ENCODE results near the gene SNRNP200. TPM values are rescaled to one million over a fixed set of nuclear protein-coding genes. Genes with fewer than 3 reads are reported as not detected.
"Not testable (repeated sequence)": the region's sequence is repeated elsewhere in the genome, so short reads cannot be mapped to it uniquely, and the experiment has no call there.

SNRNP200 gene
- total RNA-seq, 1 donor from 2014 or later, result 66.6 TPM

GRCh38 chr2:96273763-96274162, 31.6 kb downstream of the SNRNP200 start:
- ATAC-seq, result no peak

DNA sequence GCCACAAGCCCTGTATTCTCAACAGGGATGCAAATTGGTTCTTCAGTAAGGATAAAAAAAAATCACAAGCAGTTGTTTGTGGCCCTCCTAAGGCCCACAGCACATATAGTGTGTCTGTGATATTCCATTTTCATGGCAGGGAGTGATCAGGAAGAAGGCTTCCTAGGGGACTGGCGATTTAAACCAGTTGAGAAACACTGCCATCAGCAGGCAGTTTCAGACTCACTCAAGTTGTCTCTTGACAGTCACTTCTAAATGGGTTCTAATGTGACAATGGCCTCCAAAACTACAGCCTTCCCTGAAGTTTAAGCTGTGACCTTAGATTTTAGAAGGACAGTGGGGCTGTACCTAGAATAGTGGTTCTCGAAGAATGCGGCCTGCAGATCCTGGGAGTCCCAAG, 33.4 kb downstream of the SNRNP200 start:
- no peak for ATAC-seq

- no peak for ATAC-seq
Measured at GRCh38 chr2:96267159-96267971, 38.0 kb downstream of the SNRNP200 start.

GRCh38 chr2:96265840-96266679, 39.3 kb downstream of the SNRNP200 start, which contains the start of the genes CIAO1 and TMEM127:
Gene CIAO1, plus strand, starts transcription at chr2:96266225. Its CDS starts 126 bp downstream, at chr2:96266351.
Gene TMEM127, minus strand, starts transcription at chr2:96265997. Its CDS starts 616 bp downstream, at chr2:96265381.
- peak; percentile 98 for ATAC-seq

DNA sequence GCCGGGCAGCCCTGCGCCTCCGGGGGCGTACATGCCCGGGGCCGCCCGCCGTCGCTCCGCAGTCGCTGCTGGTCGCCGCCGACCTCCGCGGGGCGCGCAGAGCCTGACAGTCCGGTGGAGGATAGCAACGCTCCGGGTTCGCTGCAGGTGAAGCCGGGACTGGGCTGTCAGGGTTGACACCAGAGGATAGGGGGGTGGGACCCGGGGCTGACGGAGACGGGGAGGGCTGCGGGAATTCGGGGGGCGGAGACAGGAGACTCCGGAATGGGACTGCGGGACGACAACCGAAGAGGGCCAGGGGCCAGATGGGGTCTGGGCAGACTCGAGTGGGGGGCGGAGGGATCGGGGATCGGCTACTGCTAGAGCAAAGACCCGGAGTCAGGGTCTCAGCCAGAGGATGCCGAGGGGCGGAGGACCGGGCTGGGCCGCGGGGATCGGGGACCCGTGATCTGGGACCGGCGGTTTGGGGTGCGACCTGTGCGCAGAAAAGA, 40.0 kb downstream of the SNRNP200 start:
- ATAC-seq, result peak; percentile 22

GRCh38 chr2:96264656-96265348, 40.5 kb downstream of the SNRNP200 start:
- ATAC-seq, result peak; percentile 2

DNA sequence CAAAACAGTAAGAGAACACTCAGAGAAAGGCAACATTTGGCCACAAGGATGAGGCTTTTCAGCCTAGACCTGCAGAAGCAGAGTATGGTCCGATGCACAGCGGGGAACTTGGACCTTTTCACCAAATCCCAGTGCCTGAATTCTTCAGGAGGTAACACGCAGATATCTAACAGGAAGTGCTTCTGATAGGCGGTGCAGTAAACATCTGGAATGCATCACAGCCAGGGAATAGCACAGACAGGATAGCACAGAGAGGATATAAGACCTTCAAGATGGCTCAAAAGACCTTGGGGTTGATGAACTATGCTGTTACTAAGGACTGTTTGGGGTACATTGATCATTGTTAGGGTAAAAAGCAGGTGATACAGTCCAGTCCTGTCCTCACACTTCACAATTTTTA, 41.3 kb downstream of the SNRNP200 start:
- ATAC-seq, result no peak

DNA sequence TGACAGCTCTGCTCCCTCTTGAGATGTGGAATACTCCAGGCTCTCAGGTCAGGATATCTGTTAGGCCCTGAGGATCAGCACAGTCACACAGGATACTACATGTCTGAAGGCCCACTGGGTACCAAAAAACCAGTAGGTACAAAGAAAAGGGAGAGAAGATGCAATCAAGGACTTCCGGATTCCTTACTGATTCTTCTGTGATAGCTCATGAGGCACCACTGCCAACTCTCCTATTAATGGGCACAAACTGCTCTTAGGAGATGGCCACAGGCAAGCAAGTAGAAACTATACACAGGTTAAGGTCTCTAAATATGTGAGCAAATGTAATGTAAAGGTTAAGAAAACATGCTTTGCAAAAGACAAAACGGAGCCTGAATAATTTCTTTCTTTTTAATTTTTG, 43.0 kb downstream of the SNRNP200 start:
- no peak for ATAC-seq

GRCh38 chr2:96261328-96262003, 43.9 kb downstream of the SNRNP200 start:
- no peak for ATAC-seq

DNA sequence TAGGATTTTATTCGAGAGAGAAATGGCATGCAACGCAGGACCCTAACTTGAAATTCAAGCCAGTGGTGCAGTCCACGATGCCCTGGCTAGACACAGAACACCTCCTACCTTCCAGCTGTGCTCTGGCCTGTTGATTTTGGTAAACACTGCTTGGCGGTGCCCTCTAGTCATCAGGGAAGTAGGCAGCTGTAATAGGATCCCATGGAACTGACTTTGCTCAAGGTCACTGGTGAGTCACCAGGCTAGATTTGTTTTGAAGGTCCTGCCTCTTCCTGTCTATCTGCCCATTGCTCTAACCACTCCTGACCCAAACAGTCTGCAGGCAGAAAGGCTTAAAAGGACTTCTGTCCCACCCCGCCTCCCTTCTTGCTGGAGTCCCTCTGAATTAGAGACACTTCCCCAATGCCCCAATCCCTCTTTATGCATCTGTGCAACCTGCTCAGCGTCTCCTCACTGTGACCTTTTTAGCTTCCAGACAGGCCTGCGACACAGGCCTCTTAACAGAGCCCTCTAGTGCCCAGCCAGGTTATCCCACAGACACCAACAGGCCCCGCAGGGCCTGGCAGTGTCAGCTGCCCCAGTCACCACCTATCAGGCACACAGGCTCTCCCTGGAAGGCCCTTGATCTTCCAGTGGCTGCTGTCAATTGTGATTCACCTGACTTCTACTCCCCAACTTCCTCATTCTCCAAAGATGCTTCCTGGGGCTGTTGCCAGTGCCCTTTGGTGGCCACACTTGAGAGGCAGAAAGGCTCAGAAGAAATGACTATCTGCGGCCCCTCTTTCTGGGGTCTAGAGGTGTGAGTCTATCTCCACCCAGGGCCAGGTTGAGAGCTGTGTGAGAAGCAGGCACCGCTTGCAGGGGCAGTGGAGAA, 44.7 kb downstream of the SNRNP200 start:
- peak; percentile 88 for ATAC-seq

- ATAC-seq, result peak; percentile 45
Measured at GRCh38 chr2:96259497-96259921, 45.8 kb downstream of the SNRNP200 start.

- no peak for ATAC-seq
Measured at GRCh38 chr2:96258166-96259022, 47.0 kb downstream of the SNRNP200 start.

- ATAC-seq, result not testable (repeated sequence)
Measured at GRCh38 chr2:96257744-96258143, 47.6 kb downstream of the SNRNP200 start.

DNA sequence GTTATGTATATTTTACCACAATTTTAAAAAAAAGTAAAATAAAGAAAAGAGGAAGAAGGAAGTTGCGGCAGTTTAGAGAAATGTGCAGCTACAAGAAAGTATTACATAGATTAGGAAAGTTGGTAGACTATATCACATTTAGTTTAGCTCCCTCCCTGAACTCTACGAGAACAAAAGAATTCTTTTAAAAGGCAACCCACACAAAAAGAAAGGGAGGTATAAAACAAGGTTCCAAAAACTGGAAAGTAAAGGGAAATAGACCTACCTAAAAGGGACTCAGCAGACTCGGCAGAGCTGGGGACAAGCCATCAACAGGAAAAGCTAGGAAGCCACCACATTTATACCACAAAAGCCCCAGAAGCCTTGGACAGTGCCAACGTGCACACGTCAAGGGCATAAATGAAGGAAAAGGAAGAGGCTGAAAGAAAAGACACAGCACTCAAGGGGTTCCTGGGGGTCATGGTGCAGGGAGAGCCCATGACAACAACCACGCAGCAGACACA, 48.7 kb downstream of the SNRNP200 start:
- ATAC-seq, result no peak

- peak; percentile 25 for ATAC-seq
Measured at GRCh38 chr2:96254571-96254970, 50.8 kb downstream of the SNRNP200 start.

GRCh38 chr2:96253006-96253405, 52.3 kb downstream of the SNRNP200 start:
- no peak for ATAC-seq

DNA sequence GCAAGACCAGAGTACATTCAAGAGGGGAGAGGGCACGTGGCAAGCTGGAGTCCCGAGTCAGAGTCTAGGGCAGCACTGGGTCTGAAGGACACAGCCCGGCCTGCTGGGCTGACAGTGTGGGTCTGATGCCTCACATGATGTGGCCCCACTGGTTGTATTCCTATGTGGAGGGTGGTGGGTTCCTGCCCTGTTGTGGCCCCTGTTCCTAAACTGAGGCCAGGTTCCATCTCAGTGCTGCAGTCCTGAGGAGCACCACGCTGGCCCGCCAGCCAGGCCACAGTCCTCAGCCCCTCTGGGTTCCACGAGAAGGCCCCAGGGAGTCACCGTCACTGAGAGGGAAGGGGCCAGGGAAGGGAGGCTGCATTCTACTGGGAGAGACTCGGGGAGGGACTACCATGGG, 52.8 kb downstream of the SNRNP200 start:
- no peak for ATAC-seq

DNA sequence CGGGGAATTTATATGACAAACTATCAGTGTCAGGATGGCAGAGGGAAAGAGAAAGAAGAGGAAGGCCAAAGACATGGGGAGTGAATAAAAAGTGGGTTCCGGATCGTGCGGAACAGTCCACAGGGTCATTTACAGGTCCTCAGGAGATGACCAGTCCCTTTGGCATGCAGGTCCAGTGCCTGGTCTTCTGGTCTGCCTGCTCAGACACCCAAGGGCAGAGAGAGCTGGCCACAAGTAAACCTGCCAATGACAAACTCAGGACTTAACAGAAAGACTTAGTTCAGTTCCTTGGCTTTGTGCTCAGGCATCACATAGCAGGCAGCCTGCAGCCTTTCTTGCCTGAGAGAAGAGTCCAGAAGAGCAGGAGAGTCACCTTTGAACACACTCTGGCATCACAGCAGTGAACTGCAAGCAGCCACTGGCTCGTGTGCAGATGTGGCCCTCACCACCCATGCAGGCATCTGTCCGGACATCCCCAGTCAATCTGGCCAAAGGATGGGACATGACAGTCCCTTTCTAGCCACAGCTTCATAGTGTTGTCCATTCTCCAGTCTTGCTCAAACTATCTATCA, 53.5 kb downstream of the SNRNP200 start:
- peak; percentile 38 for ATAC-seq

DNA sequence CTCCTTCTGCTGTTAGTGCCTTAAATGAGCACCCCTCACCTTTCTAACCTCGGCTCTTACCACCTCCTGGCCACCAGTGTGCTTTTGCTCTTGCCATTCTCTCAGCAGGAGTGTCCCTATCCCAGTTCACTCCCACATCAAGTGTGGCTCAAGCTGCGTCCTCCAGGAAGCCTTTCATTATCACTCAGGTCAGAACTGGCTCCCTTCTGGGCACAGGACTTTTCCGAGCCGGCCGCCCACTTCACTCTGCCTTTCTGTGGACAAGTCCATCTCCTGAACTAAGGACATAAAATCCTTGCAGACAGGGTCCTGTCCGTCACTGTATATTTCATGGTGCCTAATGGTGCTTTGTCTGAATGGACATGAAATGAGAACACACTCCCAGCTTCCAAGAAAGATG, 55.2 kb downstream of the SNRNP200 start:
- no peak for ATAC-seq

Measured in esophagus mucosa (tissue), 1 donor.